Measurements from ENCODE around the gene GCN1. TPM values are rescaled to one million over a fixed set of nuclear protein-coding genes. Genes with fewer than 3 reads are reported as not detected.
A peak's percentile ranks its signal among the peaks of the same experiment; 100 is the strongest.
"Not testable (repeated sequence)": the region's sequence is repeated elsewhere in the genome, so short reads cannot be mapped to it uniquely, and the experiment has no call there.

The GCN1 gene
- total RNA-seq, 1 donor from 2014 or later, result 92.3 TPM

- peaks cover 3% of the 10 kb centered on the region for H3K36me3 Mint-ChIP-seq (ENCODE audit: low read depth)
- peaks cover 67% of the 10 kb centered on the region for H3K4me1 Mint-ChIP-seq (ENCODE audit: low read depth)
- no peaks in the 10 kb centered on the region for H3K27me3 Mint-ChIP-seq (ENCODE audit: low read depth)
- TF ChIP-seq CTCF (IDR thresholded peaks at IDR 0.05), result no peak
- peak overlapping the region; percentile 8 for H3K27ac Mint-ChIP-seq (ENCODE audit: unreplicated experiment)
- no peak for DNase-seq (ENCODE audit: low spot score)
- no peak overlapping the region for H3K4me3 Mint-ChIP-seq (ENCODE audit: unreplicated experiment)
- H3K9me3 Mint-ChIP-seq (ENCODE audit: low read depth), result no peaks in the 10 kb centered on the region
These were observed 45.9 kb upstream of the GCN1 start for GRCh38 chr12:120240495-120240833.

DNA sequence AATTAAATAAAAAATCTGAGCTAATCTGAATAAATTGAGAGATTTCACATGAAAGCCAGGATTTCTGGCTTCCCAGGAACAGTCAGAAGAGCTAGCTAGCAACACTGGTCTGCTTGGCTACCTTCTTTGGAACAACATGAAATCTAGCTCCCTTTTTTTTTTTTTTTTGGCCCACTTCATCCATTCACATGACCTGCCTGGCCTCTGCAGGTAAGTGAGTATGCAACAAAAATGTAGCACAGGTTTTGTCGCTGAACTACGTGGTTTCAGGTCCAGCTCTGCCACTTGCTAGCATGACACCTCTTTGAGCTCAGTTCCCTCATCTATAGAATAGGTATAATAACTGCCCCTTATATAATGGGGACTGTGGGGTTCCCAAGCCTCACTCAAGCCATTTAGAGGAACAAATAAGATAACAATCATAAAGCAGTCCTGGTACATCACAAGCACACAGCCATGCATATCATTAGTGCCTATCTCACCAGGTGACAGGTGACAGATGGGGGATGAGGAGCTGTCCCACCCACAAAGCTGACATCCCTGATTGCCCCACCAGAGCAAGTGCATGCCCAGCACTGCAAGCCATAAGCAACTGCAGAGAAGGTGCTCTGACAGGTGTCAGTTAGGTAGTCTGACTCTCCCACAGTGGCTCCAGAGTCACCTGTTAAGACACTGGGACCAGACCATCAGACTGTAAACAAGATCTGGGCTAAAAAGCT, 45.4 kb upstream of the GCN1 start:
- Mint-ChIP-seq H3K27ac (ENCODE audit: unreplicated experiment) (no peak overlapping the region), H3K27me3 (ENCODE audit: low read depth) (no peaks in the 10 kb centered on the region), H3K36me3 (ENCODE audit: low read depth) (peaks cover 3% of the 10 kb centered on the region), H3K4me1 (ENCODE audit: low read depth) (peaks cover 67% of the 10 kb centered on the region), H3K9me3 (ENCODE audit: low read depth) (no peaks in the 10 kb centered on the region), H3K4me3 (ENCODE audit: unreplicated experiment) (no peak overlapping the region)
- TF ChIP-seq CTCF (IDR thresholded peaks at IDR 0.05), result no peak
- no peak for DNase-seq (ENCODE audit: low spot score)

GRCh38 chr12:120238839-120239445, 44.4 kb upstream of the GCN1 start:
- Mint-ChIP-seq H3K9me3 (ENCODE audit: low read depth) (no peaks in the 10 kb centered on the region), H3K4me3 (ENCODE audit: unreplicated experiment) (no peak overlapping the region), H3K36me3 (ENCODE audit: low read depth) (peaks cover 3% of the 10 kb centered on the region), H3K27ac (ENCODE audit: unreplicated experiment) (peak overlapping the region; percentile 70), H3K4me1 (ENCODE audit: low read depth) (peaks cover 74% of the 10 kb centered on the region), H3K27me3 (ENCODE audit: low read depth) (no peaks in the 10 kb centered on the region)
- no peak for DNase-seq (ENCODE audit: low spot score)
- no peak for TF ChIP-seq CTCF (IDR thresholded peaks at IDR 0.05)

GRCh38 chr12:120238217-120238616, 43.7 kb upstream of the GCN1 start:
- Mint-ChIP-seq H3K36me3 (ENCODE audit: low read depth) (peaks cover 3% of the 10 kb centered on the region), H3K9me3 (ENCODE audit: low read depth) (no peaks in the 10 kb centered on the region), H3K27me3 (ENCODE audit: low read depth) (no peaks in the 10 kb centered on the region), H3K27ac (ENCODE audit: unreplicated experiment) (peak overlapping the region; percentile 92), H3K4me1 (ENCODE audit: low read depth) (peaks cover 74% of the 10 kb centered on the region), H3K4me3 (ENCODE audit: unreplicated experiment) (no peak overlapping the region)
- no peak for DNase-seq (ENCODE audit: low spot score)
- TF ChIP-seq CTCF (IDR thresholded peaks at IDR 0.05), result no peak

DNA sequence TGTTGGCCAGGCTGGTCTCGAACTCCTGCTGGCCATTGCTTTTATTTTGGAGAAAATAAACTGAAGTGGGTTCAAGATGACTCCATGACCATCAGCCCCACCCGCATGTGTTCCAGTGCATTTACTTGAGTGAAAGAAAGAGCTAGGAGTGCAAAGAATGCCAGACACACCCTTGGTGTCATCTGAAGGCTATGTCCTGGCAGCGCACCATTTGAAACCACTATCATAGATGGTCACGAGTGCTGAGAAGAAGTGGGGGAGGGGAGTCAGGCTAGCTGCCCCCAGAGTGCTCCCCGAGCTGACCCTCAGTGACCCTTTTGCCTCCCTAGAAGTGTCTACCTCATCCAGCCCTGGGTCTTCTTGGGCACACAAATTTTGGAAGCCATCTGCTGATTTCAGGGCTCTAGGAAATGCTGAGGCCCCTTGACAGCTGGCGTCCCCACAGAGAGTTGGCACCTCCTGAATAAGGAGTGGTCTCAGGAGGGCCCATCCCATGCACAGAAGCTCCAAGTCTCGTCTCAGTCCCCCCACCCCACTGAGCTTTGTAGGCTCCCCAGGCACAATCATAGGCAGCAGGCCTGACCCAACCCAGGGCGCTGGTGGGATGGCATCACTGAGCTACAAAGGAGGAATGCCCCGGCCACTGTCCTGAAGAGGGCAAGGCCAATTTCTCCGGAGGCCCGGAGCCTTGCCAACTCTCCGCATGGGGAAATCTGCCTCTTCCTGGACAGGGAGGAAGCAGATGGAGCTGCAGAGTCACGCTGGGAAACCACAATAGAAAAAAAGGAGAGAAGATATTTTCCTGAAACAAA, 43.1 kb upstream of the GCN1 start:
- no peak for DNase-seq (ENCODE audit: low spot score)
- H3K4me1 Mint-ChIP-seq (ENCODE audit: low read depth), result peaks cover 74% of the 10 kb centered on the region
- H3K9me3 Mint-ChIP-seq (ENCODE audit: low read depth), result no peaks in the 10 kb centered on the region
- TF ChIP-seq CTCF (IDR thresholded peaks at IDR 0.05), result no peak
- H3K27ac Mint-ChIP-seq (ENCODE audit: unreplicated experiment), result peak overlapping the region; percentile 92
- peaks cover 3% of the 10 kb centered on the region for H3K36me3 Mint-ChIP-seq (ENCODE audit: low read depth)
- H3K4me3 Mint-ChIP-seq (ENCODE audit: unreplicated experiment), result no peak overlapping the region
- no peaks in the 10 kb centered on the region for H3K27me3 Mint-ChIP-seq (ENCODE audit: low read depth)

GRCh38 chr12:120236809-120237208, 42.3 kb upstream of the GCN1 start:
- not testable (repeated sequence) for DNase-seq (ENCODE audit: low spot score); H3K9me3 Mint-ChIP-seq (ENCODE audit: low read depth); H3K36me3 Mint-ChIP-seq (ENCODE audit: low read depth); H3K27me3 Mint-ChIP-seq (ENCODE audit: low read depth); H3K4me3 Mint-ChIP-seq (ENCODE audit: unreplicated experiment)
- Mint-ChIP-seq H3K27ac (ENCODE audit: unreplicated experiment) (peak overlapping the region; percentile 92), H3K4me1 (ENCODE audit: low read depth) (peaks cover 74% of the 10 kb centered on the region)
